GM12873 (cell line): ENCODE results near the gene SKP2.

ENCODE experiments used
- TF ChIP-seq, protein P1 (sequence below): IDR thresholded peaks from 2 replicates; pipeline ENCODE4 v1.5.1; 2012; ENCODE audit warnings: low read depth, mild to moderate bottlenecking, moderate library complexity, low read length, control low read depth; ENCODE audit not compliant: insufficient read depth; ENCODE audit errors: missing control alignments

Gene SKP2

DNA sequence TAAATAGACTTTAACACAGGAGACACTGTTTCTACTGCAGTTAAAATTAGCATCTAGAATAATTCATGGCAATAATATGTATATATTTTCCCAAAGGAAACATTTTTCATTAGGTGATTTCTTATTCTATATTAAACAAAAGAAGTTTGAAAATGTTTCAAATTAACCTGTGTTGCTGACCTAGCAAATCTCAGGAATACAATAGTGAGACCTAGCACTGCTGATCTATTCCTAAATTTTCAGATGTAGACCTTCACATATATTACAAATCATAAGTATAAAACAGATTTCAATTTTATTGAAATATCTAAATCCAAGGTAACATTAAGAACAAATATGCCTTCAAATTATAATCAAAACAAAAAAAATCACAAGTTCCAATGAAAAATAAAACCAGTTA, 15.3 kb upstream of the SKP2 start:
- TF ChIP-seq, protein P1, sequence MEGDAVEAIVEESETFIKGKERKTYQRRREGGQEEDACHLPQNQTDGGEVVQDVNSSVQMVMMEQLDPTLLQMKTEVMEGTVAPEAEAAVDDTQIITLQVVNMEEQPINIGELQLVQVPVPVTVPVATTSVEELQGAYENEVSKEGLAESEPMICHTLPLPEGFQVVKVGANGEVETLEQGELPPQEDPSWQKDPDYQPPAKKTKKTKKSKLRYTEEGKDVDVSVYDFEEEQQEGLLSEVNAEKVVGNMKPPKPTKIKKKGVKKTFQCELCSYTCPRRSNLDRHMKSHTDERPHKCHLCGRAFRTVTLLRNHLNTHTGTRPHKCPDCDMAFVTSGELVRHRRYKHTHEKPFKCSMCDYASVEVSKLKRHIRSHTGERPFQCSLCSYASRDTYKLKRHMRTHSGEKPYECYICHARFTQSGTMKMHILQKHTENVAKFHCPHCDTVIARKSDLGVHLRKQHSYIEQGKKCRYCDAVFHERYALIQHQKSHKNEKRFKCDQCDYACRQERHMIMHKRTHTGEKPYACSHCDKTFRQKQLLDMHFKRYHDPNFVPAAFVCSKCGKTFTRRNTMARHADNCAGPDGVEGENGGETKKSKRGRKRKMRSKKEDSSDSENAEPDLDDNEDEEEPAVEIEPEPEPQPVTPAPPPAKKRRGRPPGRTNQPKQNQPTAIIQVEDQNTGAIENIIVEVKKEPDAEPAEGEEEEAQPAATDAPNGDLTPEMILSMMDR, result no peak

DNA sequence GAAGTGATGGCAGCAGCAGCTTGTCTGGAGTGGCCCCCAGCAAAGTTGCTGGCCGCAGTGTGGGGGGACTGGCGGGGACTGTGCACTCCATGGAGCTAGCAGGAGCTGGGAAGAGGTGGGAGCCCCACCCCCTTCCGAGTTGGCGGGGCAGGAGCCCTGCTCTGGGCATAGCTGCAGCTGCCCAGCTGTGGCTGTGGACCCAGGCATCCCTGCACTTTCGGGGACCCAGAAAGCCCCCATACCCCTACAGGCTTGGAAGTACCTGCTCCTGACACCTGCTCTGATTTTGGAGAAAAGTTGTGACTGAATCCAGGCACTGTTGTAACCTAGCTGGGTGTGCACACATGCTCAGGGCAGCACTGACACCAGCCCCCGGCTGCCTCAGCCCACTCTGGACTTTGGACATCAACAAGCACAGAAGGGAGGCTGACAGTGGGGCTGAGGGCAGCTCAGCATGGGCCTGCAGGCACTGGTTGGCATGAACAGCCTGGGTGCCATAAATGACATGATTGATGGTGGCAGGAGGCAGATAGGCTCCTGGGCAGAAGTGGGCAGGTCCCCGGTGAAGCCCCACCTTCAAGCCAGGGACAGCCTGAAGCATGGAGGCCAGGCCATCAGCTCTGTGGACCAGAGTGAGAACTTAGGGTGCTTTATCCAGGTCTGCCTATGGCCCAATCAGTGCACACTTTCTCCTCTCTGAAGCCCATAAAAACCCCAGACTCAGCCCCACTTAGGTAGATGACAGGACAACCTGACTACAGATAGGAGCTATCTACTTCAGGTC, 12.8 kb upstream of the SKP2 start:
- TF ChIP-seq, protein P1, result no peak

DNA sequence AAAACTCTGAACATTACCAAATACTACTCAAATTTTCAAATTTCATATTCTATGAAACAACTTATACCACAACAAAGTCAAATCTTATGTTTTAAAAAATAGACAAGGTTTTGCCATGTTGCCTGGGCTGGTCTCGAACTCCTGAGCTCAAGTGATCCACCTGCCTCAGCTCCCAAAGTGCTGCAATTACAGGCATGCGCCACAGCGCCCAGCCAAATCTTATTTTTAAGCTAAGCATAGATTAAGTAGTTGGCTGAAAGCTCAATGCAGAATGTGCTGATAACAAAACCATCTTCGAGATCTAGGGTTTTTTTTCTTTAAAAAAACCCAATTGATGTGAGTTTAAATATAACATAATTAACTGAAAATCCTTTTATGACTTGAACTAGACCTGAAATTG, 6.6 kb upstream of the SKP2 start:
- TF ChIP-seq, protein P1, result no peak

DNA sequence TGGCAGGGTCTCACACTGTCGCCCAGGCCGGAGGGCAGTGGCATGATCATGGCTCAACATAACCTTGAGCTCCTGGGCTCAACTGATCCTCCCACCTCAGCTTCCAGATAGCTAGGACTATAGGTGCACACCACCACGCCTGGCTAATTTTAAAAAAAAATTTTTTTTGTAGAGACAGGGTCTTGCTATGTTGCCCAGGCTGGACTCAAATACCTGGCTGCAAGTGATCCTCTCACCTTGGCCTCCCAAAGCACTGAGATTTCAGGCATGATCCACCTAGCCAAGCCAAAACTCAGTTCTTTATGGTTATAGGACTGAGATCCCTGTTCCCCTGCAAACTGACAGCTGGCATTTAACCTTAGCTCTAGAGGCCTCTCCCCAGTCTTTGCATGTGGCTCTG, 5.5 kb upstream of the SKP2 start:
- TF ChIP-seq, protein P1, result no peak

DNA sequence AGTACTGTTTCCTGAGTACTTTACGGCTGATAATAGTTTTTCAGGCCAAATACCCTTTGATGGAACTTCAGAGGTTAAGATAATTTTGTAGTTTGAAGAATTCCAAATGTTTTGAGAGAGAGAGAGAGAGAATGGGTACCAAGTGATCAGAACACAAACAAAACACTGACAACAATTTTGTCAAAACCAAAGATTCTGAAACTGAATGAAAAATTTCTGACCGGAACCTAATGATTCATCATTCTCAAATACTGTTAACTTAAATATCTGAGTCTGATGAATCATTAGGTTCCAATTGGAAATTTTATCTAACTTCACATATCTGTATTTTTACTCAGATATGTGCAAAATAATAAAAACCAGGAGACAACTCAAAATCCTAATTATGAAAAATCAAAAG, 4.2 kb upstream of the SKP2 start:
- TF ChIP-seq, protein P1, result no peak

DNA sequence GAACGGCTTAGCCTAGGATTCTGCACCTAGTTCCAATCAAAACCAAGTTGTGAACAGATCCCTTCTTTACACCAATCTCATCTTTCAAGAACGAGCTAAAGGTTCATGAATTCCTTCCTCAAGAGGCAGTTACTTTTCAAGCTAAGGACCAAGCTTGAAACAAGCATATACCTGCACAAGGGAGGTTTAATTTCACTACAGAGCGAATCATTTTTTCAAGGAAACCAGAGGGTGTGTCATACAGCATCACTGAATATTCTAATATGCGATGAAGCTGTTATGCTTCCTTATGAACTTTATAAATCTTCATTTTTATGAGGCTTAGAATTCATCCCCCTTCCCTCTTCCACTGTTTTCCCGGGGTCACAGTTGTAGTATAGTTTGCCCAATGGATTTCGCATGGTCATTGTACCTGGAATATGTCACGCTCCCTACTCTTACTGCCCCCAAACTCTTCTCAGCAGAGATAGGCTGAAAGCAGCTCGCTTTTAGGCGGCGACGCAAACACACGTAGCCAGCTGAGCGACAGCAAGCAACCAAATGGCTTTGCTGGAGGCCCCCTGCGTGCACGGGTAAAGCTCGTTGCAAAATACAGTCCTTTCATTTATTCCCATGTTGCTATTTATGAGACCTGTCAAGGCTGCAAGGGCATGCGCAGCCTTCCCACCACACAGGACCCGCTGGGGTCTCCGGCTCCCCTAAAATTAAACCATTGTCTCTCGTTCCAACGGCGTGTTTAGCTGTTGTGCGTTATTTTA, 1.1 kb upstream of the SKP2 start:
- TF ChIP-seq, protein P1, result no peak
